GM20000 (cell line): ENCODE results near the gene TRIO.

ENCODE experiments used
- DNase-seq: peaks from one replicate; pipeline ENCODE4 v3.0.0; 2012; ENCODE audit warnings: low spot score
- TF ChIP-seq, protein P1 (sequence below): IDR thresholded peaks from 2 replicates; pipeline ENCODE4 v1.5.1; 2012; ENCODE audit warnings: mild to moderate bottlenecking, control low read depth; ENCODE audit errors: extremely low read depth, missing control alignments

TRIO gene

DNA sequence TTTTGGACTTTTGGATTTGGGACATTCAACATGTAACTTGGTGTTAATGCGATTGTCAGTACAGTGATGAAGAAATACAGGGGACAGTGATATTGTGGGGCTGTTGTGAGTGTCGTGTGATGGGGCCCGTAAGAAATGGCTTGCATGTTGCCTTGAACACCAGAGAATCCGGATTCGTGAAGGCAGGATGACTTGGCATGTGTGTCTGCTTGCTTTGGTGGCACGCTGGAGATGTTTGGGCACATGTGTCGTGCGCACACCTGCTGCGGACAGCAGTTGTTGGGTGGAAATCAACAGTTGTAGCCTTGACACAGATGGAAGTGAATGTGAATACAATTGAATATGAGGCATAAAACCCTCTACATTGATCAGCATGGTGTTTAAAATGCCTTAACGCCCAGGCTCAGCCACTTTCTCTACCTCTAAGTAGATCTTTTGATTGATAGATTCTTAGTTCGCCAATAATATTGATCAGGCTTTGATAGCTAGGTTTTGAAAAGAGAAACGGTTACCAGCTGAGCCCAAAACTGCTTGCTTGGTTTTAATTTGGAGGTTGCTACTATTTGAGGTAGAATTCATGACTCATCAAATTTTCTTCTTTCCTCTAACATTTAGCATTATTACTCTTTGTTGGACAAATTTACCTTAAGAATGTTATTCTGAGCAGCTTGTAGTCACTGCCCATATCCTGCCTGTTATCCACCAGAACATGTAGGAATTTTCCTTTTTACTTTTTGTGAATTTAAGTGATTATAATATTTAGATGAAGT is 94.4 kb downstream of the TRIO start:
- TF ChIP-seq, protein P1, sequence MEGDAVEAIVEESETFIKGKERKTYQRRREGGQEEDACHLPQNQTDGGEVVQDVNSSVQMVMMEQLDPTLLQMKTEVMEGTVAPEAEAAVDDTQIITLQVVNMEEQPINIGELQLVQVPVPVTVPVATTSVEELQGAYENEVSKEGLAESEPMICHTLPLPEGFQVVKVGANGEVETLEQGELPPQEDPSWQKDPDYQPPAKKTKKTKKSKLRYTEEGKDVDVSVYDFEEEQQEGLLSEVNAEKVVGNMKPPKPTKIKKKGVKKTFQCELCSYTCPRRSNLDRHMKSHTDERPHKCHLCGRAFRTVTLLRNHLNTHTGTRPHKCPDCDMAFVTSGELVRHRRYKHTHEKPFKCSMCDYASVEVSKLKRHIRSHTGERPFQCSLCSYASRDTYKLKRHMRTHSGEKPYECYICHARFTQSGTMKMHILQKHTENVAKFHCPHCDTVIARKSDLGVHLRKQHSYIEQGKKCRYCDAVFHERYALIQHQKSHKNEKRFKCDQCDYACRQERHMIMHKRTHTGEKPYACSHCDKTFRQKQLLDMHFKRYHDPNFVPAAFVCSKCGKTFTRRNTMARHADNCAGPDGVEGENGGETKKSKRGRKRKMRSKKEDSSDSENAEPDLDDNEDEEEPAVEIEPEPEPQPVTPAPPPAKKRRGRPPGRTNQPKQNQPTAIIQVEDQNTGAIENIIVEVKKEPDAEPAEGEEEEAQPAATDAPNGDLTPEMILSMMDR: no peak
- DNase-seq: no peak

DNA sequence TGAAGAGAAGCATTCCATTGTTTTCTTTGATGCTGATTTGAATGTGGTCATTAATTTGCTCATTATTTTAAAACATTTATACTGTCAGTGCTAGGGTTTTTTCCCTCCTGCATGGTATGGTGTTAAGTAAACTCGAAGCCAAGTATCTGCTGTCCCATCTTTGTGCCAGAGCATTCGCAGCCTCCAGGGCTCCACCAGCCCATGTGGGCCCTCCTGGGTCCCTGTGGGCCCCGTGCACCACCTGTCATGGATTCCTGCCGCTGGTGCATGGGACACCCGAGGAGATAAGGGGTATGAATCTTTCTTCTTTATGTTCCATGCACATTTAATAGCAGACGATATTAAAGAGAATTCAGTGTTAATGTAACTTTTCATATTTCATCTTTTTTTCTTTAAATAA is 95.1 kb downstream of the TRIO start:
- no peak for DNase-seq
- TF ChIP-seq, protein P1: no peak

DNA sequence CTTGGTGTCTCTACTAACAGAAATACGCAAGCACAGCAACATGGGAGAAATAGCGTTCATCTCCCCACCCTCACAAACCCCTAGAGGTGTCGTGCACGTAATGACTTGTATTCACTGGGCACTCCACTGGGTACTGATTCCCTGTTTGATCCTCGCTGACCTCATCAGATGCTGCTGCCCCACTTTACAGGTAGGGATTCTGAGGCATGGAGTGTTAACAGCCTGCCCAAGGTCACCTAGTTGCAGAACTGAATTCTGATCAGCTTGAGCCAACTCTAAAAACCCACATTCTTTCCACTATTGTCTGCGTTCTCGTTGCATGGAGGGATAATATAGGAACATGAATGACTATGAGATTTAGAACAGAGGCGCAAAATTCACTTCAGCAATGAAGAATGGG is 96.3 kb downstream of the TRIO start:
- TF ChIP-seq, protein P1: no peak
- DNase-seq: no peak

DNA sequence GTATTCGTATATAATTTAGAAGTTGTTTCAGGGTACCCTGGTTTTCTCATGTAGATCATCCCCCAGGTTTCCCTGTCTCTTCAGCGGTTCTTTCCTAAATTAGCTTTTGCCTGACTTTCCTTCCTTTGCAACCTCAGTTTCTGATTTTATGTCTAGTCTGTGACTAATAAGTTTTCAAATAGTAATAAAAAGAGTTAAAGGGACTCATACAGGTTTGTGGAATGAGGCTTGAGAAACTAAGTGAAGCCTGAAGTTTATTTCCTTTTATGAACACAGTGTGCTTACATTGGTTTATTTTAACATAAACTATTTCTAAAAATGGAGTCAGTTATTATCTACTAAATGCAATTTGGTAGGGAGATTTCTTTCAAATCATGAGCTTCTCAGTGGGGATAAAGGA is 96.8 kb downstream of the TRIO start:
- TF ChIP-seq, protein P1: no peak
- DNase-seq: no peak

DNA sequence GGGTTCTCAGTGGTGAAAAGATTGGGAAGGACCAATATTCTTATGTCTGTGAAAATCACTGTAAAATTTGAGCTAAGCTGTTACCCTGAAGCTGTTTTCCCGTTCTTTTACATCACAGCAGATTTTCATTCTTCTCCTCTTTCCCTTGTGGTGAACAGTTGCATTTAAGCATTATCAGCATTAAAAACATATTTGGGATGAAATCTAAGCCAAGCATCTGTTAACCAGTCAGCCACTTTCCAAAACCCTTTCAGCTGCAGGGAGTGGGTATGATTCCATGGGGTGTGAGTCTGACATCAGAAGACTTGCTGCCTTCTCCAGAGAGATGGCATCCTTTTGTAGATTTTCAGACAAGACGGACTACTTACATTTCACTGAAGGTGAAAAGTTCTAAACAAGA is 97.2 kb downstream of the TRIO start:
- no peak for DNase-seq
- TF ChIP-seq, protein P1: no peak

DNA sequence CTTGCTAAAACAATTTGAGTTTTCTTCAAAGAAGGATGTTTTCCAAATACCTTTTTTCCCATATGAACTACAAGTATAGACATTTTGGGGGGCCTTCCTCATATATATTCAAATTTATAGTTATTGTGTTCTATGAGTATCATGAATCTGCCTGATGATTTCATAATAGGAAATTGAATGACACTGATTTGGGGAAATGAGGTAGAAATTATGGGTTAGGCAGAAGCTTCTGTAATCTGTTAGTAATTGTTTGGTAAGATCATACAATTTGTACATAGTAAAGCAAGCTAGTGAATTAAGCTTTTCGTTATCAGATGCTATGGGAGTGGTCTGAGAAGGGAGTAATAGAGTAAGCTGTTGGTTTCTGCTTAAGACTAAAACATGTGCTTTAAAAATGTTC is 98.0 kb downstream of the TRIO start:
- TF ChIP-seq, protein P1: no peak
- no peak for DNase-seq

DNA sequence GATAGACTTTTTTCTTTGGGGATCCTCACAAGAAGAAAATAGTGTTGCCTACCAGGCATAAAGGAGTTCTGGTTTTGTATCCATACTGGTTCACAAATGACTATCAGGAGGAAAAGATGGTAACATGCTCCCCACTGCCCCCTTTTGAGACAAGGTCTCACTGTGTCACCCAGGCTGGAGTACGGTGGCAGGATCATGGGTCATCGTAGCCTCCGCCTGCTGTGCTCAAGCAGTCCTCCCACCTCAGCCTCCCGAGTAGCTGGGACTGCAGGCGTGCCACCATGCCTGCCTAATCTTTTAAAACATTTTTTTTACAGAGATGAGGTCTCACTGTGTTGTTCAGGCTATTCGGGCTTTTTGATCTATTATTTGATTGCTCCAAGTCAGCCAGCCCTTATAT is 99.3 kb downstream of the TRIO start:
- DNase-seq: no peak
- TF ChIP-seq, protein P1: no peak
